ENCODE data around the gene CCDC196. TPM values are rescaled to one million over a fixed set of nuclear protein-coding genes. Genes with fewer than 3 reads are reported as not detected.
"Not testable (repeated sequence)": the region's sequence is repeated elsewhere in the genome, so short reads cannot be mapped to it uniquely, and the experiment has no call there.

Gene CCDC196
- total RNA-seq, 2 experiments from 2014 or later, result not detected

GRCh38 chr14:66507722-66508546 is 21.8 kb downstream of the CCDC196 start, which contains the start of gene GPHN:
TSS of gene GPHN (plus strand) at chr14:66508147.
- Mint-ChIP-seq H3K9me3 (no peaks in the 10 kb centered on the region), H3K4me1 (peaks cover 30% of the 10 kb centered on the region), H3K27ac (peak within 1 kb of the TSS; percentile 91), H3K4me3 (peak within 1 kb of the TSS; percentile 91), H3K36me3 (peaks cover 1% of the 10 kb centered on the region), H3K27me3 (peaks cover 12% of the 10 kb centered on the region)
- peak; percentile 93 for DNase-seq

- H3K36me3 Mint-ChIP-seq, result no peaks in the 10 kb centered on the region
- no peak for DNase-seq
- no peaks in the 10 kb centered on the region for H3K9me3 Mint-ChIP-seq
- H3K4me1 Mint-ChIP-seq, result peaks cover 35% of the 10 kb centered on the region
- H3K27ac Mint-ChIP-seq, result peak overlapping the region; percentile 91
- peak overlapping the region; percentile 91 for H3K4me3 Mint-ChIP-seq
- H3K27me3 Mint-ChIP-seq, result peaks cover 15% of the 10 kb centered on the region
Observed at GRCh38 chr14:66508547-66508845, 22.3 kb downstream of the CCDC196 start.

GRCh38 chr14:66508846-66509621 is 22.9 kb downstream of the CCDC196 start:
- no peaks in the 10 kb centered on the region for H3K9me3 Mint-ChIP-seq
- H3K4me3 Mint-ChIP-seq, result peak overlapping the region; percentile 91
- peaks cover 15% of the 10 kb centered on the region for H3K27me3 Mint-ChIP-seq
- peak overlapping the region; percentile 34 for H3K27ac Mint-ChIP-seq
- peaks cover 35% of the 10 kb centered on the region for H3K4me1 Mint-ChIP-seq
- peak; percentile 57 for DNase-seq
- H3K36me3 Mint-ChIP-seq, result no peaks in the 10 kb centered on the region

GRCh38 chr14:66509874-66510273 is 23.7 kb downstream of the CCDC196 start:
- Mint-ChIP-seq H3K9me3 (no peaks in the 10 kb centered on the region), H3K4me1 (peaks cover 38% of the 10 kb centered on the region), H3K36me3 (no peaks in the 10 kb centered on the region), H3K27me3 (peaks cover 15% of the 10 kb centered on the region), H3K27ac (no peak overlapping the region), H3K4me3 (peak overlapping the region; percentile 91)
- DNase-seq, result no peak

- no peak overlapping the region for H3K27ac Mint-ChIP-seq
- H3K9me3 Mint-ChIP-seq, result no peaks in the 10 kb centered on the region
- no peak overlapping the region for H3K4me3 Mint-ChIP-seq
- peaks cover 33% of the 10 kb centered on the region for H3K4me1 Mint-ChIP-seq
- no peak for DNase-seq
- no peaks in the 10 kb centered on the region for H3K36me3 Mint-ChIP-seq
- H3K27me3 Mint-ChIP-seq, result peaks cover 15% of the 10 kb centered on the region
Observed at GRCh38 chr14:66511849-66512248, 25.7 kb downstream of the CCDC196 start.

GRCh38 chr14:66514213-66514612 is 28.0 kb downstream of the CCDC196 start:
- no peak for DNase-seq
- H3K4me1 Mint-ChIP-seq, result peaks cover 33% of the 10 kb centered on the region
- H3K4me3 Mint-ChIP-seq, result no peak overlapping the region
- no peak overlapping the region for H3K27ac Mint-ChIP-seq
- H3K36me3 Mint-ChIP-seq, result peaks cover 8% of the 10 kb centered on the region
- peaks cover 15% of the 10 kb centered on the region for H3K27me3 Mint-ChIP-seq
- H3K9me3 Mint-ChIP-seq, result no peaks in the 10 kb centered on the region

GRCh38 chr14:66530526-66530925 is 44.4 kb downstream of the CCDC196 start:
- peaks cover 7% of the 10 kb centered on the region for H3K4me1 Mint-ChIP-seq
- no peak for DNase-seq

GRCh38 chr14:66539034-66539433 is 52.9 kb downstream of the CCDC196 start:
- peaks cover 17% of the 10 kb centered on the region for H3K4me1 Mint-ChIP-seq
- H3K36me3 Mint-ChIP-seq, result peaks cover 4% of the 10 kb centered on the region
- H3K27ac Mint-ChIP-seq, result no peak overlapping the region
- H3K4me3 Mint-ChIP-seq, result no peak overlapping the region
- H3K9me3 Mint-ChIP-seq, result no peaks in the 10 kb centered on the region
- DNase-seq, result no peak
- no peaks in the 10 kb centered on the region for H3K27me3 Mint-ChIP-seq

More at GRCh38 chr14:66530526-66530925, 44.4 kb downstream of the CCDC196 start:
- Mint-ChIP-seq H3K9me3 (peaks cover 12% of the 10 kb centered on the region), H3K27me3 (no peaks in the 10 kb centered on the region), H3K27ac (no peak overlapping the region), H3K4me3 (no peak overlapping the region), H3K36me3 (peaks cover 21% of the 10 kb centered on the region)

- no peak for DNase-seq
- peaks cover 17% of the 10 kb centered on the region for H3K4me1 Mint-ChIP-seq
- H3K36me3 Mint-ChIP-seq, result peaks cover 4% of the 10 kb centered on the region
- H3K27ac Mint-ChIP-seq, result no peak overlapping the region
- no peaks in the 10 kb centered on the region for H3K27me3 Mint-ChIP-seq
- no peaks in the 10 kb centered on the region for H3K9me3 Mint-ChIP-seq
- H3K4me3 Mint-ChIP-seq, result no peak overlapping the region
Observed at GRCh38 chr14:66540038-66540437, 53.9 kb downstream of the CCDC196 start.

- Mint-ChIP-seq H3K9me3 (no peaks in the 10 kb centered on the region), H3K4me1 (peaks cover 15% of the 10 kb centered on the region), H3K4me3 (no peak overlapping the region), H3K27ac (no peak overlapping the region), H3K27me3 (no peaks in the 10 kb centered on the region), H3K36me3 (peaks cover 4% of the 10 kb centered on the region)
- no peak for DNase-seq
Observed at GRCh38 chr14:66541627-66542026, 55.5 kb downstream of the CCDC196 start.

GRCh38 chr14:66543996-66544395 is 57.8 kb downstream of the CCDC196 start:
- H3K27me3 Mint-ChIP-seq, result no peaks in the 10 kb centered on the region
- no peak for DNase-seq
- peaks cover 6% of the 10 kb centered on the region for H3K4me1 Mint-ChIP-seq
- peaks cover 7% of the 10 kb centered on the region for H3K36me3 Mint-ChIP-seq
- H3K27ac Mint-ChIP-seq, result no peak overlapping the region
- no peak overlapping the region for H3K4me3 Mint-ChIP-seq
- H3K9me3 Mint-ChIP-seq, result no peaks in the 10 kb centered on the region

- not testable (repeated sequence) for H3K27ac Mint-ChIP-seq, H3K27me3 Mint-ChIP-seq
Observed at GRCh38 chr14:66545191-66545590, 59.0 kb downstream of the CCDC196 start.

GRCh38 chr14:66545751-66546150 is 59.6 kb downstream of the CCDC196 start:
- not testable (repeated sequence) for DNase-seq, H3K27ac Mint-ChIP-seq, H3K27me3 Mint-ChIP-seq, H3K9me3 Mint-ChIP-seq, H3K4me1 Mint-ChIP-seq, H3K4me3 Mint-ChIP-seq, H3K36me3 Mint-ChIP-seq

More at GRCh38 chr14:66545191-66545590, 59.0 kb downstream of the CCDC196 start:
- H3K4me1 Mint-ChIP-seq, H3K9me3 Mint-ChIP-seq, H3K36me3 Mint-ChIP-seq, H3K4me3 Mint-ChIP-seq, DNase-seq: not testable (repeated sequence)
